HUES6 (cell line): ENCODE data around the gene CASTOR1.
"Not testable (repeated sequence)": the region's sequence is repeated elsewhere in the genome, so short reads cannot be mapped to it uniquely, and the experiment has no call there.

ENCODE experiments used
- H3K27ac ChIP-seq: 2 replicates; pipeline ENCODE4 v1.7.0; 2013; ENCODE audit warnings: low read depth, mild to moderate bottlenecking, low read length, inconsistent platforms
- H3K27me3 ChIP-seq: 2 replicates; pipeline ENCODE4 v1.6.1; 2013; ENCODE audit warnings: low read length; ENCODE audit not compliant: control insufficient read depth, insufficient read depth
- H3K36me3 ChIP-seq: 2 replicates; pipeline ENCODE4 v1.6.1; 2013; ENCODE audit warnings: low read length; ENCODE audit not compliant: control insufficient read depth, insufficient read depth
- H3K4me1 ChIP-seq: 2 replicates; pipeline ENCODE4 v1.6.1; 2013; ENCODE audit warnings: low read length; ENCODE audit not compliant: control insufficient read depth, insufficient read depth
- H3K4me3 ChIP-seq: 2 replicates; pipeline ENCODE4 v1.5.1; 2013; ENCODE audit warnings: low read depth, low read length
- H3K9ac ChIP-seq: one replicate; pipeline ENCODE4 v1.6.1; 2013; ENCODE audit warnings: mild to moderate bottlenecking, low read length
- H3K9me3 ChIP-seq: 2 replicates; pipeline ENCODE4 v1.6.1; 2013; ENCODE audit warnings: low read depth, low read length; ENCODE audit not compliant: control insufficient read depth, insufficient read depth

CASTOR1 gene

GRCh38 chr22:30289141-30289979 lies at the start of gene CASTOR1:
Gene CASTOR1 (minus strand): TSS chr22:30289505. CDS start chr22:30289497, 8 bp downstream.
- H3K27ac ChIP-seq = no peak within 1 kb of the TSS

GRCh38 chr22:30338802-30339201 lies 49.5 kb upstream of the CASTOR1 start:
- Histone ChIP-seq H3K9ac (no peak overlapping the region), H3K4me1 (no peaks in the 10 kb centered on the region), H3K4me3 (no peak overlapping the region), H3K36me3 (peaks cover 98% of the 10 kb centered on the region), H3K9me3 (no peaks in the 10 kb centered on the region), H3K27me3 (no peaks in the 10 kb centered on the region), H3K27ac (no peak overlapping the region)

More at GRCh38 chr22:30289141-30289979, at the start of gene CASTOR1:
- Histone ChIP-seq H3K27me3 (no peaks in the 10 kb centered on the region), H3K36me3 (peaks cover 15% of the 10 kb centered on the region), H3K9ac (peak within 1 kb of the TSS; percentile 73), H3K4me3 (peak within 1 kb of the TSS; percentile 72), H3K9me3 (no peaks in the 10 kb centered on the region), H3K4me1 (peaks cover 15% of the 10 kb centered on the region)

GRCh38 chr22:30338341-30338740 lies 49.0 kb upstream of the CASTOR1 start:
- peaks cover 98% of the 10 kb centered on the region for H3K36me3 ChIP-seq

GRCh38 chr22:30337461-30337778 lies 48.1 kb upstream of the CASTOR1 start:
- H3K4me3 ChIP-seq = no peak overlapping the region
- no peaks in the 10 kb centered on the region for H3K9me3 ChIP-seq
- H3K36me3 ChIP-seq = peaks cover 98% of the 10 kb centered on the region
- H3K27ac ChIP-seq = no peak overlapping the region
- no peaks in the 10 kb centered on the region for H3K27me3 ChIP-seq
- no peaks in the 10 kb centered on the region for H3K4me1 ChIP-seq
- H3K9ac ChIP-seq = no peak overlapping the region

More at GRCh38 chr22:30338341-30338740, 49.0 kb upstream of the CASTOR1 start:
- H3K27ac ChIP-seq, H3K4me3 ChIP-seq, H3K27me3 ChIP-seq, H3K9me3 ChIP-seq, H3K9ac ChIP-seq, H3K4me1 ChIP-seq: not testable (repeated sequence)

- Histone ChIP-seq H3K27ac (no peak overlapping the region), H3K4me1 (no peaks in the 10 kb centered on the region), H3K9me3 (no peaks in the 10 kb centered on the region), H3K27me3 (no peaks in the 10 kb centered on the region), H3K4me3 (no peak overlapping the region), H3K36me3 (peaks cover 96% of the 10 kb centered on the region), H3K9ac (no peak overlapping the region)
Measured at GRCh38 chr22:30336752-30337460, 47.6 kb upstream of the CASTOR1 start.

GRCh38 chr22:30335236-30335635 lies 45.9 kb upstream of the CASTOR1 start:
- no peak overlapping the region for H3K9ac ChIP-seq
- H3K27me3 ChIP-seq = no peaks in the 10 kb centered on the region
- no peak overlapping the region for H3K4me3 ChIP-seq
- H3K36me3 ChIP-seq = peaks cover 90% of the 10 kb centered on the region
- no peak overlapping the region for H3K27ac ChIP-seq
- H3K4me1 ChIP-seq = no peaks in the 10 kb centered on the region
- H3K9me3 ChIP-seq = no peaks in the 10 kb centered on the region

GRCh38 chr22:30334646-30335045 lies 45.3 kb upstream of the CASTOR1 start:
- H3K4me3 ChIP-seq = no peak overlapping the region
- no peaks in the 10 kb centered on the region for H3K27me3 ChIP-seq
- H3K9me3 ChIP-seq = no peaks in the 10 kb centered on the region
- no peak overlapping the region for H3K27ac ChIP-seq
- H3K4me1 ChIP-seq = no peaks in the 10 kb centered on the region
- H3K36me3 ChIP-seq = peaks cover 84% of the 10 kb centered on the region
- H3K9ac ChIP-seq = no peak overlapping the region

GRCh38 chr22:30333707-30334087 lies 44.4 kb upstream of the CASTOR1 start:
- Histone ChIP-seq H3K36me3 (peaks cover 74% of the 10 kb centered on the region), H3K27me3 (no peaks in the 10 kb centered on the region), H3K4me3 (no peak overlapping the region), H3K9ac (no peak overlapping the region), H3K9me3 (no peaks in the 10 kb centered on the region), H3K4me1 (no peaks in the 10 kb centered on the region), H3K27ac (no peak overlapping the region)

- Histone ChIP-seq H3K9ac (no peak overlapping the region), H3K27me3 (no peaks in the 10 kb centered on the region), H3K36me3 (peaks cover 69% of the 10 kb centered on the region), H3K4me3 (no peak overlapping the region), H3K27ac (no peak overlapping the region), H3K9me3 (no peaks in the 10 kb centered on the region), H3K4me1 (no peaks in the 10 kb centered on the region; the same call in 1 of the 2 replicates)
Measured at GRCh38 chr22:30332994-30333706, 43.8 kb upstream of the CASTOR1 start.

GRCh38 chr22:30332551-30332950 lies 43.2 kb upstream of the CASTOR1 start:
- H3K9ac ChIP-seq = no peak overlapping the region
- no peaks in the 10 kb centered on the region for H3K9me3 ChIP-seq
- no peak overlapping the region for H3K4me3 ChIP-seq
- no peaks in the 10 kb centered on the region for H3K27me3 ChIP-seq
- no peak overlapping the region for H3K27ac ChIP-seq
- H3K4me1 ChIP-seq = peaks cover 2% of the 10 kb centered on the region
- peaks cover 64% of the 10 kb centered on the region for H3K36me3 ChIP-seq
